Prostate gland (tissue), 2 donors: Measurements from ENCODE around the gene ABHD15. TPM values are rescaled to one million over a fixed set of nuclear protein-coding genes. Genes with fewer than 3 reads are reported as not detected.

Experiments
- DNase-seq: peaks from one replicate; pipeline ENCODE4 v3.0.0-alpha.2; 2019; ENCODE audit warnings: low spot score
- H3K27ac ChIP-seq, 2 donors: fragments of 200-600 bp; sonication (generic); 2 replicates each; pipeline ENCODE4 v1.5.1; 2017 to 2019
- H3K27me3 ChIP-seq: fragments of 200-600 bp; sonication (generic); replicated peaks from 2 replicates; pipeline ENCODE4 v1.5.1; 2019; ENCODE audit not compliant: insufficient read depth
- H3K36me3 ChIP-seq, 2 donors: fragments of 200-600 bp; sonication (generic); 1 replicate in 1 of 2; 2 replicates in 1 of 2; pipeline versions ENCODE4 v1.5.1 to v1.8.1; 2017 to 2019
- H3K4me1 ChIP-seq: fragments of 200-600 bp; sonication (generic); replicated peaks from 2 replicates; pipeline ENCODE4 v1.5.1; 2019
- H3K4me3 ChIP-seq, 2 donors: fragments of 200-600 bp; sonication (generic); 2 replicates each; pipeline ENCODE4 v1.5.1; 2017 to 2019
- H3K9me3 ChIP-seq: fragments of 200-600 bp; sonication (generic); 2 replicates; pipeline ENCODE4 v1.5.1; 2017
- CTCF ChIP-seq, 4 experiments: fragments of 200-600 bp in 2 of 4; fragments of 450-650 bp in 2 of 4; sonication (generic) in 2 of 4; IDR thresholded peaks; 1 replicate in 3 of 4; 2 replicates in 1 of 4; pipeline ENCODE4 v1.5.1; 2016 to 2019; ENCODE audit warnings: antibody characterized with exemption in 4 of 4, mild to moderate bottlenecking in 2 of 4, moderate library complexity in 2 of 4
- POLR2A ChIP-seq: fragments of 450-650 bp; IDR thresholded peaks from one replicate; pipeline ENCODE4 v1.6.1; 2016; ENCODE audit warnings: antibody characterized with exemption, mild to moderate bottlenecking
- POLR2AphosphoS5 ChIP-seq: sonication (generic); formaldehyde crosslinking; IDR thresholded peaks from one replicate; pipeline ENCODE4 v1.6.1; 2017; ENCODE audit warnings: antibody characterized with exemption
- WGBS: methylation state at CpG from one replicate; pipeline ENCODE4 v1.1.5; 2018; 5-methylcytosine and 5-hydroxymethylcytosine counted together
- intact Hi-C: fragments of 100-400 bp; cut with DNase I; formaldehyde crosslinking; loops from one replicate; pipeline ENCODE4 v1.14.2; 2022
- total RNA-seq, 2 donors: library from RNA; depleted of rRNA; stranded (reverse); fragments of >200 nt; gene quantifications; one replicate each; pipeline ENCODE4 v1.1.0, GENCODE V29; 2016

Gene ABHD15
- total RNA-seq, 2 donors from 2014 or later = 9.1 to 14.8 TPM

GRCh38 chr17:29514792-29515191 lies 52.0 kb downstream of the ABHD15 start:
- Histone ChIP-seq H3K9me3 (no peaks in the 10 kb centered on the region), H3K27ac (no peak overlapping the region), H3K27me3 (no peaks in the 10 kb centered on the region), H3K4me3 (no peak overlapping the region), H3K4me1 (no peaks in the 10 kb centered on the region), H3K36me3 (peaks cover 0 to 7% of the 10 kb centered on the region in 2 donors)
- TF ChIP-seq POLR2A (no peak), POLR2AphosphoS5 (no peak), CTCF (IDR thresholded peaks at IDR 0.05) (no peak)
- DNase-seq = no peak
- intact Hi-C loops = no loop called here
- 19% methylated on average over 2 of the region's 2 CpGs for WGBS

- Histone ChIP-seq H3K9me3 (no peaks in the 10 kb centered on the region), H3K4me3 (no peak overlapping the region), H3K36me3 (no peaks in the 10 kb centered on the region), H3K27me3 (no peaks in the 10 kb centered on the region), H3K4me1 (no peaks in the 10 kb centered on the region), H3K27ac (no peak overlapping the region)
- no peak for TF ChIP-seq POLR2AphosphoS5
- TF ChIP-seq POLR2A = no peak
- no peak for TF ChIP-seq CTCF (IDR thresholded peaks at IDR 0.05)
- DNase-seq = no peak
- 95% methylated on average over 6 of the region's 6 CpGs for WGBS
- intact Hi-C loops = no loop called here
Measured at GRCh38 chr17:29510953-29511352, 55.9 kb downstream of the ABHD15 start.

Other genes with a start within 250 kb of the ABHD15 start
- gene TAOK1, start 176.7 kb downstream of the ABHD15 start, total RNA-seq = 10 to 100 TPM; 27.4 to 80.5 TPM
- 10 to 100 TPM; 52.5 to 82.0 TPM for gene TP53I13, start 1.7 kb upstream of the ABHD15 start, total RNA-seq
- 10 to 100 TPM; 29.1 to 86.9 TPM for gene GIT1, start 22.6 kb upstream of the ABHD15 start, total RNA-seq
- 10 to 100 TPM in 1 of 2 donors, 1 to 10 TPM in 1; 2.7 to 30.0 TPM for gene ANKRD13B, start 26.1 kb upstream of the ABHD15 start, total RNA-seq
- gene CORO6, start 55.9 kb upstream of the ABHD15 start, total RNA-seq = 10 to 100 TPM; 23.4 to 33.5 TPM